SK-N-SH treated with all-trans-retinoic acid at 6 μM for 48 hours (cell line): Measurements from ENCODE around the gene GDF2.

Source experiments
- ARNTL ChIP-seq: fragments of 450-650 bp; formaldehyde crosslinking; IDR thresholded peaks from 2 replicates; pipeline ENCODE4 v1.5.0; 2020; ENCODE audit warnings: low read depth, mild to moderate bottlenecking, moderate library complexity, borderline replicate concordance
- BACH2 ChIP-seq: fragments of 250-450 bp; sonication (Bioruptor Pico); IDR thresholded peaks from 2 replicates; pipeline ENCODE4 v1.9.0; 2021; ENCODE audit warnings: mild to moderate bottlenecking, borderline replicate concordance
- ESRRG ChIP-seq: fragments of 250-450 bp; sonication (Bioruptor Pico); IDR thresholded peaks from 2 replicates; pipeline ENCODE4 v1.6.1; 2021; ENCODE audit warnings: mild to moderate bottlenecking
- GLIS3 ChIP-seq: fragments of 250-450 bp; sonication (Bioruptor Pico); IDR thresholded peaks from 2 replicates; pipeline ENCODE4 v1.5.0; 2020; ENCODE audit warnings: mild to moderate bottlenecking, moderate library complexity
- OSR1 ChIP-seq: fragments of 250-450 bp; sonication (Bioruptor Pico); IDR thresholded peaks from 2 replicates; pipeline ENCODE4 v1.8.0; 2022; ENCODE audit warnings: moderate library complexity, mild to moderate bottlenecking, inconsistent platforms
- PATZ1 ChIP-seq: fragments of 250-450 bp; sonication (Bioruptor Pico); IDR thresholded peaks from 2 replicates; pipeline ENCODE4 v1.8.0; 2020; ENCODE audit warnings: mild to moderate bottlenecking, moderate library complexity, borderline replicate concordance
- PPARA ChIP-seq: fragments of 250-450 bp; sonication (Bioruptor Pico); IDR thresholded peaks from 2 replicates; pipeline ENCODE4 v1.5.0; 2020; ENCODE audit warnings: mild to moderate bottlenecking, borderline replicate concordance
- RARB ChIP-seq: fragments of 250-450 bp; sonication (Bioruptor Pico); IDR thresholded peaks from 2 replicates; pipeline ENCODE4 v1.8.0; 2021; ENCODE audit warnings: mild to moderate bottlenecking, moderate library complexity
- ZFP3 ChIP-seq: fragments of 250-450 bp; sonication (Bioruptor Pico); IDR thresholded peaks from 2 replicates; pipeline ENCODE4 v1.5.0; 2020; ENCODE audit warnings: mild to moderate bottlenecking, moderate library complexity
- ZFP30 ChIP-seq: fragments of 450-650 bp; formaldehyde crosslinking; IDR thresholded peaks from 2 replicates; pipeline ENCODE4 v1.5.0; 2022; ENCODE audit warnings: mild to moderate bottlenecking, moderate library complexity
- ZNF70 ChIP-seq: fragments of 450-650 bp; formaldehyde crosslinking; IDR thresholded peaks from 2 replicates; pipeline ENCODE4 v1.5.0; 2020; ENCODE audit warnings: mild to moderate bottlenecking, moderate library complexity
- TF ChIP-seq, protein P1 (sequence below): fragments of 250-450 bp; sonication (Bioruptor Pico); IDR thresholded peaks from 2 replicates; pipeline ENCODE4 v1.5.1; 2020; ENCODE audit warnings: low read depth, mild to moderate bottlenecking, moderate library complexity

GRCh38 chr10:47361293-47361692, 39.0 kb downstream of the GDF2 start:
- TF ChIP-seq PATZ1 (CRISPR knock-in tag) (no peak), ZNF70 (CRISPR knock-in tag) (no peak), GLIS3 (CRISPR knock-in tag) (no peak), ZFP30 (no peak), BACH2 (CRISPR knock-in tag) (no peak), PPARA (CRISPR knock-in tag) (no peak), ARNTL (CRISPR knock-in tag) (no peak), ZFP3 (CRISPR knock-in tag) (no peak), RARB (CRISPR knock-in tag) (no peak), ESRRG (CRISPR knock-in tag) (no peak), OSR1 (CRISPR knock-in tag) (no peak)
- TF ChIP-seq, protein P1, sequence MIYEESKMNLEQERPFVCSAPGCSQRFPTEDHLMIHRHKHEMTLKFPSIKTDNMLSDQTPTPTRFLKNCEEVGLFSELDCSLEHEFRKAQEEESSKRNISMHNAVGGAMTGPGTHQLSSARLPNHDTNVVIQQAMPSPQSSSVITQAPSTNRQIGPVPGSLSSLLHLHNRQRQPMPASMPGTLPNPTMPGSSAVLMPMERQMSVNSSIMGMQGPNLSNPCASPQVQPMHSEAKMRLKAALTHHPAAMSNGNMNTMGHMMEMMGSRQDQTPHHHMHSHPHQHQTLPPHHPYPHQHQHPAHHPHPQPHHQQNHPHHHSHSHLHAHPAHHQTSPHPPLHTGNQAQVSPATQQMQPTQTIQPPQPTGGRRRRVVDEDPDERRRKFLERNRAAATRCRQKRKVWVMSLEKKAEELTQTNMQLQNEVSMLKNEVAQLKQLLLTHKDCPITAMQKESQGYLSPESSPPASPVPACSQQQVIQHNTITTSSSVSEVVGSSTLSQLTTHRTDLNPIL: no peak
